HG02885 (cell line): ENCODE data around the gene GRHPR.
"Not testable (repeated sequence)": the region's sequence is repeated elsewhere in the genome, so short reads cannot be mapped to it uniquely, and the experiment has no call there.

Experiments used
- ATAC-seq: cut with Tn5 transposase; IDR thresholded peaks from one replicate; pipeline ENCODE4 v1.9.1; 2021; ENCODE audit warnings: mild to moderate bottlenecking; ENCODE audit not compliant: unreplicated experiment, poor library complexity

Gene GRHPR

GRCh38 chr9:37419204-37419603 lies 3.3 kb upstream of the GRHPR start:
- no peak for ATAC-seq

- no peak for ATAC-seq
Measured at GRCh38 chr9:37420271-37421215, 2.0 kb upstream of the GRHPR start.

- ATAC-seq = no peak
Measured at GRCh38 chr9:37421914-37422288, 595 bp upstream of the GRHPR start.

GRCh38 chr9:37423508-37423907 lies 1.0 kb downstream of the GRHPR start:
- no peak for ATAC-seq

GRCh38 chr9:37424204-37424685 lies 1.7 kb downstream of the GRHPR start:
- no peak for ATAC-seq

- ATAC-seq = no peak
Measured at GRCh38 chr9:37424686-37425297, 2.3 kb downstream of the GRHPR start.

GRCh38 chr9:37425298-37425752 lies 2.8 kb downstream of the GRHPR start:
- no peak for ATAC-seq

GRCh38 chr9:37426431-37426830 lies 3.9 kb downstream of the GRHPR start:
- ATAC-seq = not testable (repeated sequence)

GRCh38 chr9:37426846-37427245 lies 4.3 kb downstream of the GRHPR start:
- no peak for ATAC-seq

- ATAC-seq = no peak
Measured at GRCh38 chr9:37428345-37428744, 5.8 kb downstream of the GRHPR start.

- ATAC-seq = no peak
Measured at GRCh38 chr9:37429441-37430285, 7.2 kb downstream of the GRHPR start.

- ATAC-seq = no peak
Measured at GRCh38 chr9:37430841-37431597, 8.5 kb downstream of the GRHPR start.

GRCh38 chr9:37432020-37432419 lies 9.5 kb downstream of the GRHPR start:
- ATAC-seq = no peak

GRCh38 chr9:37433867-37434371 lies 11.4 kb downstream of the GRHPR start:
- no peak for ATAC-seq

- no peak for ATAC-seq
Measured at GRCh38 chr9:37436540-37436939, 14.0 kb downstream of the GRHPR start.

- no peak for ATAC-seq
Measured at GRCh38 chr9:37437010-37437409, 14.5 kb downstream of the GRHPR start.

- no peak for ATAC-seq
Measured at GRCh38 chr9:37437621-37438020, 15.1 kb downstream of the GRHPR start.

GRCh38 chr9:37438359-37438758 lies 15.9 kb downstream of the GRHPR start:
- no peak for ATAC-seq

- ATAC-seq = no peak
Measured at GRCh38 chr9:37441776-37442370, 19.4 kb downstream of the GRHPR start.
